NCI-H2081 (cell line): ENCODE data around the gene SMIM41.

ENCODE experiments used
- DNase-seq, 2 experiments: peaks; one replicate each; lab custom pipeline; 2025; lab: John Stamatoyannopoulos, UW

The SMIM41 gene

DNA sequence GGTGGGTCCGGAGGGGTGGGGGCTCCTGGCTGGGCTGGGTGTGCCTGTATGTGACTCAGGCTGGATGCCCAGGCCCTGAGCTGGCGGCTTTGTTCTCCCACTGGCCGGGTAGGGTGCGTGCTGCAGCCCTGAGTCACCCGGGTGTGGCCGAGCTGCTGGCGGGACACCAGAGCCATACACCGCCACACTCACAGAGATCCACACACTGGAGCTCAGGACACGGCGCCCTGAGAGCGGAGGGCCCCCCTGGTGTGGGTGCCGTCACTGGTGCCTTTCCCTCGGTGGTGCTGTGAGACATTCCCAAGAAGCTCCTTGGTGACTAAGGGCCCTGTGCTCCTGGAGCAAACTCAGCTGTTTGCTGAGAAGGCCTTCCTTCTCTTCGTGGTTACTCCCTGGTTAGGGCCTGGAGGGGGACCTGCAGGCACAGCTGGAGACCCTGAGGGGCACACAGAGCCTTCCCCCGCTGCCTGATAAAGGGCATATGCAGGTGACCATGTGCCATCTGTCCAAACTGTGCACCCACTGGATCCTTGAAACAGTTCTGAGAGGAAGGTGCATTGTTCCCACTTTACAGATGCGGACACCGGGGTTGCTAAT, 68.0 kb downstream of the SMIM41 start:
- no peak for DNase-seq

DNA sequence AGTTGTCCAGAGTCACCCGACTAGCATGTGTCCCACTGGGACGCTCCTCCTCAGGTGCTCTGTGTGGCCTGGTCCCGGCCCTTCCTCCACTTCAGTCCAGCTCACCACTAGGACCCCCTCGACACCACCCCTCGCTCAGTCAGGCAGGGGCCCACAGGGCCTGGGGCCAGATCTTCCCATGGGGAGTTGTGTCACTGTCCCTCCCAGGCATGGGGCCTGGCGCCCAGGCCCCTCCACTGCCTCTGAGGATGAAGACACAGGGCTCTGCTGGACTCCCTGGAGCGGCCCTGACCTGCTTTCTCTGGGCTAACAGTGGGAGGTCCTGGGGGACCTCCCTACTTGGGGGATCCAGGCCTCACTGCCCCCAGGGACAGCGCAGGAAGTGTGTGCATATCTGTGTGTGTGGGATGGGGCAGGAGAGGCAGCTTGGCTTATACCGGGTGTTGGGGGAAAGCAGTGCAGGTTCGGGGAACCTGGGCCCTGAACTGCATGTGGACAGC, 68.5 kb downstream of the SMIM41 start:
- no peak for DNase-seq

- DNase-seq: peak; percentile 30 to 48
These were observed 69.1 kb downstream of the SMIM41 start for GRCh38 chr12:52148464-52149181.

DNA sequence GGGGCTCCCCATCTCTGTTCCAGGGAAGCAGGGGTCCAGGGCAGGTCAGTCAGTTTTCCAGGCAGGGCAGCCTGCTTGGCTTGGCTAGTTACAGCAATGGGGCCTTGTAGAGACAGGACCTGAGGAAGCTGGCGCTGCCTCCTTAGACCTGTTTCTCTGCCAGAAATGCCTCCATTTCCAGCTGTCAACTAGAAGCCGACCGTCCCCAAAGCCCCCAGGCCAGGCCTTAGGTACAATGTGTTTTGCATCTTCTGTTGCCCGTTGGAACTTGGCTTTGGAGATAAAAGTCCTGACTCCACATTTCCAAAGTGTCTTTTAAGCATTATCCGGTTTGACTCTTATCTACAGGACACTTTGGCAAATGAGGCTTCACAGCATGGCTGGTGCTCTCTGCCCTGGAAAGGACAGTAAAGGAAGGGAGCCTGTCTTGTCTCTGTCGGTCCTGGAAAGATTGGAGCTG, 69.7 kb downstream of the SMIM41 start:
- no peak for DNase-seq

- DNase-seq: no peak
These were observed 70.2 kb downstream of the SMIM41 start for GRCh38 chr12:52149651-52150241.

DNA sequence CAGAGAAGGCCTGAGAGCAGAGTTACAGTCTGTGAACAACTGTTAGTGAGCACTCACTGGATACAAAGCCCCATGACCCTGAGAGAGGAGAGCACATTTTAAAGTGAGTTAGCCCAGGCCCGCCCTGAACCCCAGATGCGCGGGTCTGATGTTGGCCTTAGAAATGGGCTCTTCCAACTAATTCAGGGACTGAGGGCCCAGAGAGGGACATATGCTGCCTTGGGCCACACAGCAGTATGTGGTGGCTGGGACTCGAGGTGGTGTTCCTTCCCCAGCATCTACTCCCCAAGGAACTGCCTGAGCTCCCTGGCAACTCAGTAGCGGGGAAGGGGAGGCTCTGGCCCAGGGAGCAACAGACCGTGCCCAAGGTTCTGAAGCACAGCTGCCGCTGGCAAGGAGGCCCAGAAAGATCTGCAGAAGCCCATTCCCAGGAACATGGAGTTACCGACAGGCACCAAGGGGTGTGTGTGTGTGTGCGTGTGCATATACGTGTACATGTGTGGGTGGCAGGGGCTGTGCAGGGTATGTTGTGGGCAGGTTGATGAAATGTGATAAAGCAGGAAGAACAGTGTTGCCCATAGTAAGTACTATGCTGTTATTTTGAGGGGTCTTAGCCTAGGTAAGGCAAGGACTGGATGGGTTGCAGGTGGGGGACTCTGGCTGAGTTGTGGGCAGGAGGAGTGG, 71.8 kb downstream of the SMIM41 start:
- no peak for DNase-seq

GRCh38 chr12:52151837-52152783, 72.6 kb downstream of the SMIM41 start:
- DNase-seq: peak; percentile 35 to 42

DNA sequence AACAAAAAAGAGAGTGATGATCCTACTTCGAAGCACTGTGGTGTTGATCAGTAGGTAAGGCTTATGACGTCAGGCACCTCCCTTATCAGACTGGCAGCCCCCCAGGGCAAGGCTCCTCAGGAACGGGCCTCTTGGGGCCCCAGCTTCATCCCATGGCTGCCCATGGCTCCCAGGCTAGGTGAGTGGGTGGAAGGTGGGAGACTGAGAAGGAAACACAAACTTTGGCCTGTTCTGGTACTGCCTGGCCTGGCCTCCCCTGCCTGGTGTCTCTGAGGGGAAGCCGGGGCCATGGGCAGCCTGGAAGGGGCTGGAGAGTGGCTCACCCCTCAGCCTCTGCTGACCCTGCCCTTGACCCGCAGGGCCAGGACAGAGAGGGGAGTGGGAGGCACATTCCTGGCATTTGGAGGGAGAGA, 73.4 kb downstream of the SMIM41 start:
- no peak for DNase-seq

DNA sequence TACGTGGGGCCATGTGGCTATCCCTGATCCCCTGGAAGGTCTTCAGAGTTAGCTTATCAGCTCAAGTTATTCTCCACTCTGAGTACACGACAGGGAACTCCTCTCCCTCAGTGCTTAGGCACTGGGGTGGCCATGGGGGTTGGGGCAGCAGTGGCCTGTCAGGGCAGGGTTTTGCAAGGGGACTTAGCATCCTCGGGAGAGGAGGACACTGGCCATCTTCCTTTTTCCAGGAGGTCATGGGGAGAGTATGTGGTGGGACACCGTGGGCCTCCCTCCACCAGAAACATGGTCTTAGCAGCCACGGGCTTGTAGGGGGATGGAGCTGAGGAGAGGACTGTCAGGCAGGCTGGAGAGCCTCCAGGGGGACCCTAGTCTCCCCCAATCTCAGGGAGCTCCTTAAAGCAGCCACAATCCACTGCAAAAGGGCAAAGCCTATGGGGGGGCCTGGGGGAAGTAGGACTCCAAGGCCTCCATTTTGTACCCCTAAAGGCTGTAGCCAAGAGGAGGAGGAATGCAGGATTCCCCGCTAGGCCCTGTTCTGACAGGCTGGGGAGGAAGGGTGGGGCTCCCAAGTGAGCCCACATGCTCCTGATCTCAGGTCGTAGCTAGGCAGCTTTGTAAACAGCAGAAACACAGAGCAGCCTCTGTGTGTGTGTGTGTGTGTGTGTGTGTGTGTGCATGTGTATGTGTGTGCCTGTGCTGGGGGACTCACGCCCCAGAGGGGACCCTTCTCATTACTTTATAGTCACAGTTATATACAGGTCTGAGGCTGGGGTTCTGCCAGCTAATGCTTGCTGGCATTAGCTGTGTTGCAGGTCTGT, 75.8 kb downstream of the SMIM41 start:
- no peak for DNase-seq

DNA sequence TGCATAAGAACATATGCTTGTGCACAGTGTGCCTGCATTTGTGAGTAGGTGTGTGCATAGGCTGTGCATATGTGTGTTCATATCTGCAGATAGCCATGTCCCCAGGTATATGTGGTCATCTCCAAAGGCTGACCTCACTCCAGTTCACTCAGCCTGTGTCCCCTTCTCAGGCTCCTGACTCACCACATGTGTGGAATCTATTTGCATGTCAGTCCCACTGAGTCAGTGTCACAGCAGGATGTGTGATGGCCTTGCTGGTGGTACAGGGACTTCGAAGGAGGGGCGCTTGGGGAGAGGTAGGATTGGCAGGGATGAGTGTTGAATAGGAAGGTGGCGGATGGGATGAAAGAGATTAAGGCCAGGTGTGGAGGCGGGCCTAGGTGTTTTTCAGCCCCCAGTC, 76.8 kb downstream of the SMIM41 start:
- DNase-seq: no peak

DNA sequence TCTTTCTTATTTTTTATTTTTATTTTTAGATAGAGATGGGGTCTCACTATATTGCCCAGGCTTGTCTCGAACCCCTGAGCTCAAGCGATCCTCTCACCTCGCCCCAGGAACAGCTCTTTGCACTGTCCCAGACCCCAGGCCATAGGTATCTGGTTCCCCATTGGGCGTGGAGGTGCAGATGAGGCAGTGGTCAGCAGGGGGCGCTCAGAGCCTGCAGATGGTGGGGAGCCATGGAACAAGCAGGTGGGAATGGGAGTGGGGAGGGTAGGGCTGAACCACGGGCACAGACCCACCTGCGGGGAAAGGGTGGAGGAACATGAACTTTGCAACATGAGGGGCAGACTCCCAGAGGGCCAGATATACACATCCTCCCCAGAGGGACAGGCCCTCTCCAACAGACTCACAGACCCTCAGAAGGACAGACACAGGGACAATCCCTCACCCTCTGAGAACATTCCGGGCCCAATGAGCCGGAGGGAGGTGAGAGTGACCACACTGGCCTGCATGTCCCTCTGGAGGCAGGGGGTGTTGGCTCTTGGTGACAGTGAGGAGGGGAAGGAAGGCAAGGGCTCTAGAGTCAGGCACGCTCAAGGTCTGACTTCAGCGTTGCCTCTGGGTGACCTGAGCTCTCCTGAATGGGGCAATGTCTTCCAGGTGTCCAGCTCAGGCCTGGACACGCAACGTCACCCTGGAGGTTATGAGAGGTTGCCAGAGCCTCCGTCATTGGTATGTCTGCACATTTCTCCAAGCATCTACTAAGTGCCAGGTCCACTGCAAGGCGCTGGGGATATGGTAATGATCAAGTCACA, 77.5 kb downstream of the SMIM41 start:
- peak; percentile 72 to 79 for DNase-seq

- DNase-seq: no peak
These were observed 78.2 kb downstream of the SMIM41 start for GRCh38 chr12:52157566-52158150.
